K562 (cell line): Measurements from ENCODE around the gene TOM1. TPM values are rescaled to one million over a fixed set of nuclear protein-coding genes. Genes with fewer than 3 reads are reported as not detected.

ENCODE experiments used
- ATAC-seq: fragments of 200-7000 bp; cut with Tn5 transposase; 3 replicates; pipeline ENCODE4 v1.9.1; 2020; ENCODE audit warnings: moderate library complexity
- BruUV-seq: library from RNA; stranded (reverse); fragments of 400-500 nt; replicated peaks from 2 replicates; lab custom pipeline; 2021; lab: Mats Ljungman, UMichigan
- CTCF ChIA-PET: fragments of 300-600 bp; formaldehyde crosslinking; extraction: SDS; loops from one replicate; lab custom pipeline; 2021; ENCODE audit warnings: low intra/inter-chr PET ratio; lab: Yijun Ruan, JAX
- POLR2A ChIA-PET: fragments of 300-600, 350-650 bp; sonication (Branson Sonifier 250); formaldehyde crosslinking; extraction: SDS; loops from one replicate; lab custom pipeline; 2021; ENCODE audit warnings: antibody characterized with exemption, inconsistent platforms; lab: Yijun Ruan, JAX
- DNase-seq, 4 experiments: peaks; one replicate each; pipeline versions ENCODE4 v3.0.0 to v3.0.0-alpha.2; 2011 to 2018; ENCODE audit warnings: low spot score in 3 of 4, mixed read lengths in 3 of 4; ENCODE audit errors: extremely low read depth in 1 of 4
- FAIRE-seq: peaks from 2 replicates; lab custom pipeline; 2011; peaks lifted over from hg19 to GRCh38; lab: Jason Lieb, UNC
- H2AFZ ChIP-seq: 2 replicates; pipeline ENCODE4 v1.6.0; 2011; ENCODE audit warnings: low read depth, low read length, control low read depth, inconsistent platforms
- H3K27ac ChIP-seq: fragments of 200-600 bp; 3 replicates; pipeline ENCODE4 v1.8.0; 2011; ENCODE audit warnings: low read depth, mild to moderate bottlenecking, control low read depth, inconsistent platforms, low read length, moderate library complexity, mixed read lengths; ENCODE audit errors: extremely low read depth
- H3K27me3 ChIP-seq, 2 experiments: fragments of 300-600 bp in 1 of 2; 2 replicates in 1 of 2; 3 replicates in 1 of 2; pipeline versions ENCODE4 v1.6.0 to v1.8.0; 2011; ENCODE audit warnings: inconsistent platforms in 2 of 2, low read length in 2 of 2, mild to moderate bottlenecking in 1 of 2, mixed read lengths in 1 of 2, moderate library complexity in 1 of 2; ENCODE audit not compliant: control insufficient read depth in 2 of 2, insufficient read depth in 2 of 2
- H3K36me3 ChIP-seq: fragments of 300-600 bp; 3 replicates; pipeline ENCODE4 v1.8.0; 2011; ENCODE audit warnings: mild to moderate bottlenecking, low read length, inconsistent platforms; ENCODE audit not compliant: control insufficient read depth, insufficient read depth
- H3K4me1 ChIP-seq, 2 experiments: fragments of 200-600 bp in 1 of 2; replicated peaks in 1 of 2; 2 replicates in 1 of 2; 3 replicates in 1 of 2; pipeline versions ENCODE4 v1.5.1 to v1.8.0; 2011; ENCODE audit warnings: inconsistent platforms in 2 of 2, low read length in 2 of 2, mild to moderate bottlenecking in 1 of 2, mixed read lengths in 1 of 2, moderate library complexity in 1 of 2; ENCODE audit not compliant: control insufficient read depth in 2 of 2, insufficient read depth in 2 of 2
- H3K4me2 ChIP-seq: 2 replicates; pipeline ENCODE4 v1.6.1; 2011; ENCODE audit warnings: low read length, control low read depth, inconsistent platforms, mixed read lengths; ENCODE audit not compliant: insufficient read depth
- H3K4me3 ChIP-seq: fragments of 200-600 bp; sonication (generic), shearing (Covaris generic); 2 replicates; pipeline ENCODE4 v1.5.1; 2016; ENCODE audit warnings: control low read depth, inconsistent platforms
- H3K79me2 ChIP-seq: fragments of 200-600 bp; 3 replicates; pipeline ENCODE4 v1.8.0; 2011; ENCODE audit warnings: low read length, inconsistent platforms; ENCODE audit not compliant: control insufficient read depth, insufficient read depth
- H3K9ac ChIP-seq, 2 experiments: 2 replicates each; pipeline versions ENCODE4 v1.6.0 to v1.6.1; 2011; ENCODE audit warnings: low read depth in 2 of 2, low read length in 2 of 2, control low read depth in 1 of 2, inconsistent platforms in 1 of 2, mild to moderate bottlenecking in 1 of 2, mixed read lengths in 1 of 2; ENCODE audit not compliant: insufficient read depth in 1 of 2
- H3K9me1 ChIP-seq: one replicate; pipeline ENCODE4 v1.6.0; 2011; ENCODE audit warnings: inconsistent platforms, mild to moderate bottlenecking, low read length, moderate library complexity; ENCODE audit not compliant: control insufficient read depth, insufficient read depth
- H3K9me3 ChIP-seq: replicated peaks from 2 replicates; pipeline ENCODE4 v1.5.1; 2011; ENCODE audit warnings: low read depth, low read length, inconsistent platforms; ENCODE audit not compliant: control insufficient read depth, insufficient read depth
- H4K20me1 ChIP-seq: replicated peaks from 2 replicates; pipeline ENCODE4 v1.6.1; 2011; ENCODE audit warnings: low read length, inconsistent platforms, mixed read lengths; ENCODE audit not compliant: control insufficient read depth, insufficient read depth
- ARID1B ChIP-seq: fragments of 450-650 bp; IDR thresholded peaks from 2 replicates; pipeline ENCODE4 v1.6.1; 2016; ENCODE audit warnings: antibody characterized with exemption, mild to moderate bottlenecking, inconsistent platforms
- CBX8 ChIP-seq: fragments of 200-600 bp; sonication (generic); IDR thresholded peaks from 2 replicates; pipeline ENCODE4 v1.6.1; 2012; ENCODE audit warnings: borderline replicate concordance, mixed run types, low read depth, mild to moderate bottlenecking, moderate library complexity, mixed read lengths, low read length, control low read depth, inconsistent platforms; ENCODE audit not compliant: poor library complexity, severe bottlenecking; ENCODE audit errors: extremely low read depth
- MIER1 ChIP-seq: fragments of 450-650 bp; IDR thresholded peaks from 2 replicates; pipeline ENCODE4 v1.6.1; 2016; ENCODE audit warnings: antibody characterized with exemption, mild to moderate bottlenecking, low read depth
- NCOA2 ChIP-seq, 2 experiments: fragments of 450-650 bp; IDR thresholded peaks; 2 replicates each; pipeline ENCODE4 v1.6.1; 2018; ENCODE audit warnings: mild to moderate bottlenecking in 2 of 2, moderate library complexity in 1 of 2; ENCODE audit not compliant: partially characterized antibody in 2 of 2
- POLR2H ChIP-seq: IDR thresholded peaks from 2 replicates; pipeline ENCODE4 v1.6.1; 2016; ENCODE audit warnings: missing genetic modification characterization, low read depth, mild to moderate bottlenecking, control low read depth, missing compliant biosample characterization, moderate library complexity
- PTRF ChIP-seq: fragments of 450-650 bp; IDR thresholded peaks from 2 replicates; pipeline ENCODE4 v1.6.1; 2016; ENCODE audit warnings: mild to moderate bottlenecking, missing genetic modification characterization, missing compliant biosample characterization
- SMARCB1 ChIP-seq: IDR thresholded peaks from 2 replicates; pipeline ENCODE4 v1.6.1; 2011; ENCODE audit warnings: improper control_type of control experiment, low read depth; ENCODE audit not compliant: insufficient read length
- ZNF124 ChIP-seq: sonication (generic); formaldehyde crosslinking; IDR thresholded peaks from 2 replicates; pipeline ENCODE4 v1.8.1; 2022; ENCODE audit warnings: missing genetic modification reagents
- WGBS: fragments of 100-300 bp; shearing (Covaris generic); methylation state at CpG from one replicate; pipeline ENCODE4 v1.1.6; 2016; ENCODE audit warnings: low coverage, mixed read lengths; ENCODE audit not compliant: insufficient coverage; ENCODE audit errors: missing lambda C conversion rate; 5-methylcytosine and 5-hydroxymethylcytosine counted together
- in situ Hi-C: fragments of 300-500 bp; cut with MboI; formaldehyde crosslinking; loops from 4 replicates; pipeline ENCODE4 v1.15.0; 2018; ENCODE audit warnings: inconsistent platforms, mixed read lengths
- intact Hi-C: fragments of 100-400 bp; cut with micrococcal nuclease; formaldehyde crosslinking; loops from 2 replicates; pipeline ENCODE4 v1.14.2; 2022
- polyA plus RNA-seq, 8 experiments: library from polyadenylated mRNA; depleted of rRNA in 4 of 8; stranded (reverse) in 5 of 8; unstranded in 3 of 8; fragments of >200 nt; fragmentation: Nextera tagmentation in 2 of 8; fragmentation: Illumina TruSeq in 1 of 8; extraction: Ambion mirVana in 2 of 8; extraction: Trizol in 1 of 8; gene quantifications; 2 replicates each; pipeline versions ENCODE4 v1.2.1 to v1.2.3, GENCODE V29; 2011 to 2014; ENCODE audit warnings: inconsistent platforms in 1 of 8, missing spikeins in 1 of 8
- total RNA-seq, 7 experiments: library from RNA; depleted of rRNA in 6 of 7; stranded (reverse); fragments of >200 nt in 6 of 7; fragmentation: Illumina TruSeq in 2 of 7; extraction: Trizol in 2 of 7; gene quantifications; 2 replicates each; pipeline versions ENCODE4 v1.2.1 to v1.2.3, GENCODE V29; 2011 to 2021; ENCODE audit warnings: low replicate concordance in 1 of 7

The TOM1 gene
- total and polyA plus RNA-seq, 9 of the 15 experiments (the other 6 are each of a cell fraction or from before 2014, with no cell fraction given): 0.64 to 20.6 (median 12.0) TPM

- H3K4me2 ChIP-seq: no peak overlapping the region
- no peak overlapping the region for H3K9ac ChIP-seq
- ChIA-PET CTCF (no interaction called here), POLR2A (interaction anchor here (0.6 kb wide), 1 partner anchor 182 kb away, joined by 3 read pairs; no protein-coding TSS in a partner anchor)
- no peaks in the 10 kb centered on the region for H3K9me3 ChIP-seq
- in situ Hi-C loops: no loop called here
- no peaks in the 10 kb centered on the region; the same call in none of the 2 replicates for H4K20me1 ChIP-seq
- no peak overlapping the region for H2AFZ ChIP-seq
- H3K36me3 ChIP-seq: peaks cover under 1% of the 10 kb centered on the region; the same call in 1 of the 3 replicates
- FAIRE-seq: no peak
- H3K4me3 ChIP-seq: no peak overlapping the region
- H3K9me1 ChIP-seq: no peaks in the 10 kb centered on the region
- no peak for TF ChIP-seq POLR2H (tag)
- TF ChIP-seq MIER1: no peak
- TF ChIP-seq ZNF124: no peak
- no peak for TF ChIP-seq NCOA2 (IDR thresholded peaks at IDR 0.05; ENCODE audit: partially characterized antibody in 2 of 2)
- no peak for TF ChIP-seq ARID1B
- TF ChIP-seq CBX8: no peak
- no peak for TF ChIP-seq PTRF
- TF ChIP-seq SMARCB1: no peak
- 69% methylated on average over 6 of the region's 8 CpGs for WGBS
- no peak overlapping the region for H3K27ac ChIP-seq
- H3K79me2 ChIP-seq: no peaks in the 10 kb centered on the region
- no peaks in the 10 kb centered on the region for H3K27me3 ChIP-seq
- no TSS peak for BruUV-seq
- no peak for DNase-seq
- intact Hi-C loops: no loop called here
- ATAC-seq: no peak
- peaks cover 0 to 8% of the 10 kb centered on the region in 2 experiments; a peak in 3 of 5 replicates for H3K4me1 ChIP-seq
These were observed 11.9 kb downstream of the TOM1 start for GRCh38 chr22:35311551-35311999.
